AG04450 (cell line): ENCODE measurements around the gene SCIN. TPM values are rescaled to one million over a fixed set of nuclear protein-coding genes. Genes with fewer than 3 reads are reported as not detected.

ENCODE experiments used
- CTCF ChIA-PET: fragments of 300-600, 350-600 bp; formaldehyde crosslinking; extraction: SDS; loops from one replicate; lab custom pipeline; 2022; ENCODE audit warnings: antibody characterized with exemption, inconsistent platforms; lab: Charles Lee
- POLR2A ChIA-PET: fragments of 350-600 bp; formaldehyde crosslinking; extraction: SDS; loops from one replicate; lab custom pipeline; 2021; ENCODE audit warnings: antibody characterized with exemption, inconsistent platforms; lab: Yijun Ruan, JAX
- DNase-seq: peaks from one replicate; pipeline ENCODE4 v3.0.0-alpha.2; 2011; ENCODE audit warnings: low read depth, low spot score
- H3K27ac ChIP-seq: one replicate; pipeline ENCODE4 v1.5.1; 2012; ENCODE audit warnings: low read depth, low read length, control low read depth
- H3K27me3 ChIP-seq: one replicate; pipeline ENCODE4 v1.6.0; 2012; ENCODE audit warnings: low read length; ENCODE audit not compliant: control insufficient read depth, insufficient read depth
- H3K4me3 ChIP-seq: 2 replicates; pipeline ENCODE4 v1.5.1; 2011; ENCODE audit warnings: mild to moderate bottlenecking, low read depth, low read length, control low read depth
- H3K9me3 ChIP-seq: 2 replicates; pipeline ENCODE4 v1.5.1; 2012; ENCODE audit warnings: low read length; ENCODE audit not compliant: control insufficient read depth, insufficient read depth
- CTCF ChIP-seq: IDR thresholded peaks from 2 replicates; pipeline ENCODE4 v1.5.1; 2011; ENCODE audit warnings: low read depth, low read length, control low read depth, inconsistent platforms
- polyA plus RNA-seq: library from polyadenylated mRNA; depleted of rRNA; stranded (reverse); fragments of >200 nt; gene quantifications from 2 replicates; pipeline ENCODE4 v1.2.3, GENCODE V29; 2011

The SCIN gene
- polyA plus RNA-seq, 1 experiment = not detected

- no peak for TF ChIP-seq CTCF
- H3K4me3 ChIP-seq = no peak overlapping the region
- ChIA-PET CTCF (interaction anchor here (0.7 to 9.8 kb wide), 16 partner anchors 10 to 581 kb away, joined by 3 to 104 read pairs (median 7); no protein-coding TSS in a partner anchor), POLR2A (interaction anchor here (0.8 kb wide), 1 partner anchor 15 kb away, joined by 3 read pairs; no protein-coding TSS in a partner anchor)
- H3K27me3 ChIP-seq = no peaks in the 10 kb centered on the region
- DNase-seq = no peak
- no peaks in the 10 kb centered on the region; the same call in 1 of the 2 replicates for H3K9me3 ChIP-seq
- H3K27ac ChIP-seq = no peak overlapping the region
Measured at GRCh38 chr7:12684733-12685132, 114.2 kb downstream of the SCIN start.

- Histone ChIP-seq H3K27me3 (no peaks in the 10 kb centered on the region), H3K9me3 (no peaks in the 10 kb centered on the region; the same call in 1 of the 2 replicates), H3K27ac (peak overlapping the region; percentile 35), H3K4me3 (no peak overlapping the region)
- POLR2A ChIA-PET = no interaction called here
- TF ChIP-seq CTCF = peak; percentile 62
- DNase-seq = no peak
- CTCF ChIA-PET = interaction anchor here (0.7 to 9.8 kb wide), 42 partner anchors 11 to 1163 kb away, joined by 3 to 104 read pairs (median 6); no protein-coding TSS in a partner anchor
Measured at GRCh38 chr7:12685550-12685949, 115.0 kb downstream of the SCIN start.

- CTCF ChIA-PET = interaction anchor here (0.5 to 9.8 kb wide), 101 partner anchors 10 to 1302 kb away, joined by 3 to 104 read pairs (median 4); no protein-coding TSS in a partner anchor
- POLR2A ChIA-PET = interaction anchor here (0.6 to 1.6 kb wide), 5 partner anchors 16 to 265 kb away, joined by 3 to 13 read pairs (median 5); no protein-coding TSS in a partner anchor
- H3K27me3 ChIP-seq = no peaks in the 10 kb centered on the region
- peak overlapping the region; percentile 88 for H3K4me3 ChIP-seq
- H3K27ac ChIP-seq = peak overlapping the region; percentile 79
- H3K9me3 ChIP-seq = no peaks in the 10 kb centered on the region; the same call in 1 of the 2 replicates
- peak; percentile 49 for DNase-seq
- peak; percentile 67 for TF ChIP-seq CTCF
Measured at GRCh38 chr7:12686234-12686890, 115.8 kb downstream of the SCIN start.

- TF ChIP-seq CTCF = peak; percentile 29; the same call in 1 of the 2 replicates
- Histone ChIP-seq H3K4me3 (peak within 1 kb of the TSS; percentile 88), H3K9me3 (no peaks in the 10 kb centered on the region; the same call in 1 of the 2 replicates), H3K27ac (peak within 1 kb of the TSS; percentile 79), H3K27me3 (no peaks in the 10 kb centered on the region)
- ChIA-PET CTCF (interaction anchor here (0.6 to 9.8 kb wide), 87 partner anchors 9 to 1161 kb away, joined by 3 to 104 read pairs (median 5); no protein-coding TSS in a partner anchor), POLR2A (interaction anchor here (0.6 to 1.6 kb wide), 9 partner anchors 9 to 363 kb away, joined by 3 to 13 read pairs (median 4); no protein-coding TSS in a partner anchor)
- DNase-seq = peak; percentile 96
Measured at GRCh38 chr7:12686891-12687717, 116.6 kb downstream of the SCIN start, which contains the start of gene ARL4A. Gene ARL4A (plus strand): TSS chr7:12687633. CDS start chr7:12688255, 622 bp downstream.
